ENCODE measurements around the gene CD34. TPM values are rescaled to one million over a fixed set of nuclear protein-coding genes. Genes with fewer than 3 reads are reported as not detected.
A peak's percentile ranks its signal among the peaks of the same experiment; 100 is the strongest.

CD34 gene
- total RNA-seq, 1 donor: 0.27 TPM

DNA sequence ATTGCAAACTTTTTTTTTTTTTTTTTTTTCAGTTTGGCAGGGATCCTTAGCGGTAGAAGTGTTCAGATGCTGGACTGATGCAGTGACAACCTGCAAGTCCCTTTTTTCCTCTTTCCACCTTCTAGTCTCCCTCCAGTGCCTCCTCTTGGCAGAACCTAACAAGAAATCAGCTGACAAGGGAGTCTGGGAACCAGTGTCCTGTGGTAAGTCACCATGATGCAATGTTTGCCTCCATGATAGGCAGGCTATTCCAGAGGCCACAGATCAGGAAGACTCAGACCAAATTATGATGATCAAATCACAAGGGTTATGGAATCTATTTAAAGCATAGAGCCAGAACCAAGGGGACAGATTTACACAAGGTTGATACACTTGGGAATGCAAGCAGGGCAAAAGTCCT is 3.0 kb upstream of the CD34 start:
- H3K4me3 ChIP-seq (ENCODE audit: low read depth, low read length): no peak overlapping the region
- TF ChIP-seq, protein P1, sequence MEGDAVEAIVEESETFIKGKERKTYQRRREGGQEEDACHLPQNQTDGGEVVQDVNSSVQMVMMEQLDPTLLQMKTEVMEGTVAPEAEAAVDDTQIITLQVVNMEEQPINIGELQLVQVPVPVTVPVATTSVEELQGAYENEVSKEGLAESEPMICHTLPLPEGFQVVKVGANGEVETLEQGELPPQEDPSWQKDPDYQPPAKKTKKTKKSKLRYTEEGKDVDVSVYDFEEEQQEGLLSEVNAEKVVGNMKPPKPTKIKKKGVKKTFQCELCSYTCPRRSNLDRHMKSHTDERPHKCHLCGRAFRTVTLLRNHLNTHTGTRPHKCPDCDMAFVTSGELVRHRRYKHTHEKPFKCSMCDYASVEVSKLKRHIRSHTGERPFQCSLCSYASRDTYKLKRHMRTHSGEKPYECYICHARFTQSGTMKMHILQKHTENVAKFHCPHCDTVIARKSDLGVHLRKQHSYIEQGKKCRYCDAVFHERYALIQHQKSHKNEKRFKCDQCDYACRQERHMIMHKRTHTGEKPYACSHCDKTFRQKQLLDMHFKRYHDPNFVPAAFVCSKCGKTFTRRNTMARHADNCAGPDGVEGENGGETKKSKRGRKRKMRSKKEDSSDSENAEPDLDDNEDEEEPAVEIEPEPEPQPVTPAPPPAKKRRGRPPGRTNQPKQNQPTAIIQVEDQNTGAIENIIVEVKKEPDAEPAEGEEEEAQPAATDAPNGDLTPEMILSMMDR (IDR thresholded peaks at IDR 0.05; ENCODE audit: insufficient read depth, low read length): no peak
- DNase-seq (ENCODE audit: low read depth): no peak

DNA sequence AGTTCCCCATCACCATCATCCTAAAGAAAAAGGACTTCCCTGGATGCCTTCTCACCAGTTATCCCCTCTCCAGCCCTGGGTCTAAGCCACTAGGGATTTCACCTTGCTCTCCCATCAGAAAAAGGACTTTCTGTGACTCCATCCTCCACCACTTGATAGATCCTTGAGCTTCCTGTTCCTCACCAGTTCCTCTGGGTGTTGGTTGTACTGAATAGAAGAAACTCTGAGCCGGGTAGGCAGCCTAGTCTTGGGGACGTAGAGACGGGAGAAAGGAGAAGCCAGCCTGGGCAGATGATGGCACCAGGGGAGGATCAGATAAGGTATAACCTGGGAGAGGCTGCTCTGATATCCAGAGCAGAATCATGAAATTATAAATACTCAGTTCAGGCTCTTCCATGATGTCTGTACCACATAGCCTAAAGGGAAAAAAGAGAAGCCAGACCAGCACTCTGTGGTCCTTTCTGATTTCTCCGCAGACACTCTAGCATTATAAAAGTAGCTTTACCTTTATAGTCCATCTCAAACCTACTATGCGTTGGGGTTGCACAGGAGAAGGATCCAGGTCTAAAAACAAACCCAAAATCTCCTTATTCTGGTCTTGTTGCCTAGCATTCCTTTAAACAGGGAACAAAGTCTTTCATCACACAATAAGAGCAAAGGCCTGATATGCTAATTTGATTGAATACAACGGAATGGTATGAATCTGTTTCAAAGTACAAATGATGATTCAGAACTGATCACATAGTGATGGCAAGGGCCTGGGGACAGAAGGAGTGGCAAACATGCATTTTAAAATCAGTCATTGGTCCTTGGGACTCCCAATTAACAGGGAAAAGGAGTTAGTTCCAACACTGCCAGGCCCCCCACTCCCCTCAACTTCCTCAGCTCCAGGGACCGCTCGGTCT is 1.2 kb upstream of the CD34 start:
- no peak for DNase-seq (ENCODE audit: low read depth)
- TF ChIP-seq, protein P1 (IDR thresholded peaks at IDR 0.05; ENCODE audit: insufficient read depth, low read length): no peak
- no peak overlapping the region for H3K4me3 ChIP-seq (ENCODE audit: low read depth, low read length)

DNA sequence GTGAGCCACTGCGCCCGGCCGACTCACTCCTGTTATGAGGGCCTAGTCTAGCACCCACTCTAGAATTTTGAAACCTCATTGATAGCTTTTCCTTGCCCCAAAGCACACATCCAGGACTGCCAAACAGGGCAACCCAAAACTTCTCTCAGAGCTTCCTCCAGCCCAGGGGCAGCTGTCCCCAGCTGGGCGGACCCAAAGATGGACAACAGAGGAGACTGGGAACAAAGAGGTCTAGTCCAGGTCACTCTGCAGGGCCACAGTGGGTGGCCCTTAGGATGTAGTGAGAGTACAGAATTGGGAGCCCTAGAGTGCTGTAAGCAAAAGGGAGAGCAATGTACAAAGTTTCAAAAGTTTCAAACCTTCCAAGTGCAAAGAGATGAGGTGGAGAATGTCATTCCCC is 1.2 kb downstream of the CD34 start:
- H3K4me3 ChIP-seq (ENCODE audit: low read depth, low read length): no peak overlapping the region
- TF ChIP-seq, protein P1 (IDR thresholded peaks at IDR 0.05; ENCODE audit: insufficient read depth, low read length): no peak
- no peak for DNase-seq (ENCODE audit: low read depth)

DNA sequence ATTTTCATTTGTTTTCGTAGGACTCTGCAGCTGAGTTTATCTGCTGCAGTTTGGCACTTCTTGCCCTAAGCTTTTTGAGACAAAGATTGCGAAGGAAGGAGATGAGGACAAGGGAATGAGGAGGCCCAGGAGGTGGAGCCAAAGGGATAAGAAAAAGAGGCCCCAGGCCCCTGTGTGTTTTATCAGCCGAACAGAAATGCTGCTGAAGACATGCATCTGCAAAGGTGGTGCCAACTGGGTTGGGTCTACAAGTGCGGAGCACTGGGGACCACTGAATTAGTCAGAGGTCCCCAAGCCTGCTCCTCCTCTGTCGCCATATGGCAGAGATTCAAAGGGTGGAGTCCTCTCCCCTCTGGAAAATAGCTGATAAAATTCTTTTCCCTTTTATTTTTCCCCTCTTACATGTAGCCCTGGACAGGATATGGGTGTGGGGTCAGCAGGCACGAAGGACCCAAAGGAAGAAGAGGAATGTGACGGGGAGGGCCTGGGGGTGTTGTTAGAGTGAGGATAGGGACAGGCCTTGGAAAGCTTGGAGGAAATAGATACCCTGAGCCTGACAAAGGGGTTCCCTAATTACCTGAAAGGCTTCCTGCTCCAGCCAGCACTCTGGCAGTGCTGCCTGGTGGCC is 2.7 kb downstream of the CD34 start:
- TF ChIP-seq, protein P1 (IDR thresholded peaks at IDR 0.05; ENCODE audit: insufficient read depth, low read length): peak; percentile 27
- peak; percentile 58 for DNase-seq (ENCODE audit: low read depth)
- no peak overlapping the region for H3K4me3 ChIP-seq (ENCODE audit: low read depth, low read length)

DNA sequence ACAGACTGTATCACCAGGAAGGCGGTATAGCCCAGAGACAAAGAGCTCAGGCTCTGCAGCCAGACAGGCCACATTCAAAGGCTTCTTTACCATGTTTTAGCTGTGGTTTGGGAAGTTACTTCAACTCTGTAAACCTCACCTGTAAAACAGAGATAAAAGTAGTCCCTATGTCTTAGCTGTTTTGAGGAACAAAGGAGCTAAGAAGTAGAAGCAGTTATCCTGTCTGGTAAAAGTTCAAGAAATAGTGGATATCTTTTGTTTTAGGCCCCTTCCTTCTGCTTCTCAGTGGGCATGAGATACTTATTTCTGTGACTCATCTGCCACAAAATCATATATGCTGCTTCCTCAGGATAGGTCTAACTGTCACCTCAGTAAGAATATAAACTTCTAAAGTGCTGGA is 6.5 kb downstream of the CD34 start:
- DNase-seq (ENCODE audit: low read depth): no peak

DNA sequence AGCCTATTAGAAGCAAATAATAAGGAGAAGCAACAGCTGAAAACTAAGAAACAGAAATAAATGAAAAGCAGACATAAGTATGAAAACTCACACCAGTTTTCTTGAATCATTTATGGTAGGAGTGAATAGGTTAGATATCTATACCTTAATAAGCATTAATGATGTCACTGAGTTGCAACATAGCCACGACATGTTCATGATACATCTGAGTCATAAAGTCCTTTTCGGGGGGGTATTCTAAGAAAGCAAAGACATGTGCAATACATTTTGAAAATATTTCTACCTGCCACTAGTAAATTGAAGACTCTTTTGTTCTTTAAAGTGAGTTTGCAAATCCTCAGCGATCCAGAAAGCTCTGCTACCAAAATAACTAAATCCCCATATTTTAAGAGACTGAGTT is 7.2 kb downstream of the CD34 start:
- no peak for DNase-seq (ENCODE audit: low read depth)
- no peak overlapping the region for H3K4me3 ChIP-seq (ENCODE audit: low read depth, low read length)
- TF ChIP-seq, protein P1 (IDR thresholded peaks at IDR 0.05; ENCODE audit: insufficient read depth, low read length): no peak

More for the DNA sequence above, 6.5 kb downstream of the CD34 start:
- TF ChIP-seq, protein P1 (IDR thresholded peaks at IDR 0.05; ENCODE audit: insufficient read depth, low read length): no peak
- H3K4me3 ChIP-seq (ENCODE audit: low read depth, low read length): no peak overlapping the region
